H1 (cell line): ENCODE results near the gene PRKN. TPM values are rescaled to one million over a fixed set of nuclear protein-coding genes. Genes with fewer than 3 reads are reported as not detected.

Experiments used
- CTCF ChIA-PET: fragments of 300-600 bp; sonication (Branson Sonifier 250); formaldehyde crosslinking; loops from one replicate; lab custom pipeline; 2021; ENCODE audit not compliant: partially characterized antibody; lab: Charles Lee
- POLR2A ChIA-PET: fragments of 300-600 bp; sonication (Branson Sonifier 250); formaldehyde crosslinking; loops from one replicate; lab custom pipeline; 2021; ENCODE audit warnings: inconsistent platforms; ENCODE audit not compliant: partially characterized antibody; lab: Charles Lee
- DNase-seq, 2 experiments: peaks; one replicate each; pipeline versions ENCODE4 v3.0.0 to v3.0.0-alpha.2; 2010 to 2022; ENCODE audit warnings: low spot score in 2 of 2, low read depth in 1 of 2, mixed read lengths in 1 of 2
- FAIRE-seq: peaks from 2 replicates; lab custom pipeline; 2011; peaks lifted over from hg19 to GRCh38; lab: Jason Lieb, UNC
- H2AFZ ChIP-seq: 2 replicates; pipeline ENCODE4 v1.8.1; 2012; ENCODE audit warnings: low read length, inconsistent platforms
- H2AK5ac ChIP-seq: 2 replicates; pipeline ENCODE4 v1.6.1; 2013; ENCODE audit warnings: low read depth, low read length
- H2BK120ac ChIP-seq: replicated peaks from 2 replicates; pipeline ENCODE3; 2013; ENCODE audit warnings: low read depth, low read length, inconsistent platforms
- H2BK12ac ChIP-seq: 2 replicates; pipeline ENCODE4 v1.6.1; 2013; ENCODE audit warnings: low read depth, low read length
- H2BK15ac ChIP-seq: 2 replicates; pipeline ENCODE4 v1.6.1; 2013; ENCODE audit warnings: low read length
- H2BK20ac ChIP-seq: 2 replicates; pipeline ENCODE4 v1.6.1; 2013; ENCODE audit warnings: low read length
- H2BK5ac ChIP-seq: 2 replicates; pipeline ENCODE4 v1.6.1; 2013; ENCODE audit warnings: low read depth, low read length
- H3K14ac ChIP-seq: 2 replicates; pipeline ENCODE4 v1.6.1; 2013; ENCODE audit warnings: inconsistent platforms; ENCODE audit not compliant: insufficient read length
- H3K18ac ChIP-seq: 2 replicates; pipeline ENCODE4 v1.6.1; 2013; ENCODE audit warnings: low read length; ENCODE audit errors: extremely low read depth
- H3K23ac ChIP-seq: 2 replicates; pipeline ENCODE4 v1.6.1; 2013; ENCODE audit warnings: inconsistent platforms; ENCODE audit not compliant: insufficient read length
- H3K23me2 ChIP-seq: 2 replicates; pipeline ENCODE4 v1.6.1; 2013; ENCODE audit warnings: low read depth, low read length
- H3K27ac ChIP-seq: 2 replicates; pipeline ENCODE4 v1.6.1; 2011; ENCODE audit warnings: low read depth, low read length, inconsistent platforms
- H3K27me3 ChIP-seq, 4 experiments: replicated peaks in 1 of 4; 1 replicate in 1 of 4; 2 replicates in 3 of 4; pipeline versions ENCODE4 v1.6.1 to v1.8.1; 2011 to 2013; ENCODE audit warnings: low read length in 3 of 4, mild to moderate bottlenecking in 3 of 4, inconsistent platforms in 2 of 4, mixed read lengths in 2 of 4, moderate library complexity in 1 of 4; ENCODE audit not compliant: control insufficient read depth in 3 of 4, insufficient read depth in 3 of 4; ENCODE audit errors: extremely low read depth in 1 of 4
- H3K36me3 ChIP-seq, 4 experiments: 2 replicates each; pipeline versions ENCODE4 v1.6.1 to v1.8.1; 2011 to 2013; ENCODE audit warnings: mild to moderate bottlenecking in 4 of 4, low read length in 3 of 4, moderate library complexity in 2 of 4, control low read depth in 1 of 4, inconsistent platforms in 1 of 4; ENCODE audit not compliant: insufficient read depth in 4 of 4, control insufficient read depth in 2 of 4
- H3K4ac ChIP-seq: replicated peaks from 2 replicates; pipeline ENCODE3; 2013; ENCODE audit warnings: low read length, low read depth, mixed read lengths, inconsistent platforms; ENCODE audit not compliant: insufficient read length
- H3K4me1 ChIP-seq, 4 experiments: replicated peaks in 1 of 4; 1 replicate in 1 of 4; 2 replicates in 3 of 4; pipeline versions ENCODE4 v1.6.1 to v1.8.1; 2011 to 2013; ENCODE audit warnings: low read length in 3 of 4, inconsistent platforms in 2 of 4, mixed read lengths in 1 of 4; ENCODE audit not compliant: insufficient read depth in 4 of 4, control insufficient read depth in 3 of 4
- H3K4me2 ChIP-seq, 2 experiments: 2 replicates each; pipeline versions ENCODE4 v1.6.1 to v1.8.1; 2011 to 2013; ENCODE audit warnings: low read depth in 2 of 2, low read length in 2 of 2, control low read depth in 1 of 2, inconsistent platforms in 1 of 2, mild to moderate bottlenecking in 1 of 2; ENCODE audit not compliant: insufficient read depth in 1 of 2
- H3K4me3 ChIP-seq, 4 experiments: fragments of 200-600, 300-600 bp in 1 of 4; sonication (generic), shearing (Covaris generic), sonication (Bioruptor Twin) in 1 of 4; 2 replicates each; pipeline versions ENCODE4 v1.5.1 to v1.8.1; 2011 to 2016; ENCODE audit warnings: low read length in 4 of 4, low read depth in 3 of 4, control low read depth in 2 of 4, inconsistent platforms in 2 of 4, mild to moderate bottlenecking in 2 of 4, mixed read lengths in 1 of 4, moderate library complexity in 1 of 4; ENCODE audit not compliant: insufficient read depth in 2 of 4; ENCODE audit errors: extremely low read depth in 1 of 4
- H3K56ac ChIP-seq: replicated peaks from 2 replicates; pipeline ENCODE3; 2013; ENCODE audit warnings: low read depth, mild to moderate bottlenecking, mixed read lengths, low read length, inconsistent platforms; ENCODE audit not compliant: insufficient read length
- H3K79me1 ChIP-seq: 2 replicates; pipeline ENCODE4 v1.6.1; 2013; ENCODE audit warnings: low read depth, low read length, control low read depth
- H3K79me2 ChIP-seq, 2 experiments: 2 replicates each; pipeline versions ENCODE4 v1.6.1 to v1.8.1; 2012 to 2013; ENCODE audit warnings: low read length in 2 of 2, mild to moderate bottlenecking in 2 of 2, inconsistent platforms in 1 of 2; ENCODE audit not compliant: insufficient read depth in 2 of 2, control insufficient read depth in 1 of 2
- H3K9ac ChIP-seq, 4 experiments: replicated peaks in 1 of 4; 1 replicate in 1 of 4; 2 replicates in 3 of 4; pipeline versions ENCODE4 v1.6.1 to v1.8.1; 2011 to 2013; ENCODE audit warnings: low read depth in 3 of 4, low read length in 3 of 4, control low read depth in 2 of 4, mild to moderate bottlenecking in 2 of 4, moderate library complexity in 2 of 4, inconsistent platforms in 1 of 4; ENCODE audit errors: extremely low read depth in 1 of 4
- H3K9me3 ChIP-seq, 2 experiments: 2 replicates each; pipeline versions ENCODE4 v1.6.1 to v1.8.1; 2012 to 2013; ENCODE audit warnings: mild to moderate bottlenecking in 2 of 2, moderate library complexity in 2 of 2, control low read depth in 1 of 2, inconsistent platforms in 1 of 2, low read depth in 1 of 2, low read length in 1 of 2, mixed read lengths in 1 of 2; ENCODE audit not compliant: insufficient read depth in 2 of 2
- H4K20me1 ChIP-seq, 2 experiments: replicated peaks in 1 of 2; 2 replicates each; pipeline versions ENCODE3 to v1.8.1; 2011 to 2013; ENCODE audit warnings: inconsistent platforms in 2 of 2, low read length in 2 of 2, mild to moderate bottlenecking in 1 of 2; ENCODE audit not compliant: insufficient read depth in 2 of 2, control insufficient read depth in 1 of 2
- H4K5ac ChIP-seq: 2 replicates; pipeline ENCODE4 v1.6.1; 2013; ENCODE audit warnings: low read length, low read depth, mixed read lengths, inconsistent platforms; ENCODE audit not compliant: insufficient read length
- H4K8ac ChIP-seq: 2 replicates; pipeline ENCODE4 v1.8.0; 2013; ENCODE audit warnings: mild to moderate bottlenecking, moderate library complexity, low read length, inconsistent platforms; ENCODE audit not compliant: insufficient read depth; ENCODE audit errors: extremely low read depth
- H4K91ac ChIP-seq: replicated peaks from 2 replicates; pipeline ENCODE3; 2013; ENCODE audit warnings: low read length, mixed read lengths, inconsistent platforms; ENCODE audit not compliant: insufficient read length
- BCL11A ChIP-seq, 2 experiments: IDR thresholded peaks; one replicate each; pipeline ENCODE4 v1.6.1; 2011; ENCODE audit warnings: low read depth in 2 of 2, low read length in 2 of 2, mild to moderate bottlenecking in 2 of 2
- CHD1 ChIP-seq: IDR thresholded peaks from 2 replicates; pipeline ENCODE4 v1.6.1; 2012; ENCODE audit warnings: low read depth, low read length, improper control_type of control experiment
- CREB1 ChIP-seq: IDR thresholded peaks from 2 replicates; pipeline ENCODE4 v1.6.1; 2012; ENCODE audit warnings: inconsistent platforms
- FOSL1 ChIP-seq: IDR thresholded peaks from 2 replicates; pipeline ENCODE4 v1.6.1; 2011; ENCODE audit warnings: mild to moderate bottlenecking, low read depth, low read length, moderate library complexity; ENCODE audit not compliant: insufficient read depth
- HDAC2 ChIP-seq, 2 experiments: fragments of 300-600 bp in 1 of 2; sonication (generic) in 1 of 2; IDR thresholded peaks; 2 replicates each; pipeline ENCODE4 v1.6.1; 2011 to 2012; ENCODE audit warnings: low read depth in 2 of 2, low read length in 2 of 2, mild to moderate bottlenecking in 2 of 2, moderate library complexity in 2 of 2, borderline replicate concordance in 1 of 2, inconsistent platforms in 1 of 2
- MAFK ChIP-seq: IDR thresholded peaks from 2 replicates; pipeline ENCODE4 v1.6.1; 2012; ENCODE audit warnings: low read depth, mild to moderate bottlenecking, improper control_type of control experiment, low read length
- POU5F1 ChIP-seq: IDR thresholded peaks from 2 replicates; pipeline ENCODE4 v1.6.1; 2011; ENCODE audit warnings: low read depth, mild to moderate bottlenecking, low read length, moderate library complexity
- RNF2 ChIP-seq: fragments of 200-900, 300-1000 bp; sonication (generic); IDR thresholded peaks from 2 replicates; pipeline ENCODE4 v1.7.1; 2016; ENCODE audit warnings: borderline replicate concordance, low read depth, mild to moderate bottlenecking, antibody characterized with exemption, low read length; ENCODE audit not compliant: poor library complexity, severe bottlenecking; ENCODE audit errors: missing control alignments
- USF2 ChIP-seq: IDR thresholded peaks from 2 replicates; pipeline ENCODE4 v1.6.1; 2011; ENCODE audit warnings: low read length, improper control_type of control experiment
- WGBS, 2 experiments: shearing (Covaris generic) in 1 of 2; methylation state at CpG; one replicate each; pipeline versions ENCODE4 v1.1.6 to v1.1.7; 2013 to 2015; ENCODE audit warnings: low lambda C conversion rate in 2 of 2, mixed read lengths in 2 of 2, inconsistent platforms in 1 of 2, low coverage in 1 of 2, missing lambda C conversion rate in 1 of 2; ENCODE audit not compliant: insufficient replicate concordance in 2 of 2, insufficient coverage in 1 of 2, insufficient read length in 1 of 2; ENCODE audit errors: extremely low coverage in 1 of 2, missing lambda C conversion rate in 1 of 2; 5-methylcytosine and 5-hydroxymethylcytosine counted together
- polyA plus RNA-seq, 7 experiments: library from polyadenylated mRNA; depleted of rRNA in 3 of 7; stranded (reverse) in 5 of 7; unstranded in 2 of 7; fragments of >200 nt in 5 of 7; fragments of 200-250 nt in 2 of 7; gene quantifications; 1 replicate in 5 of 7; 2 replicates in 1 of 7; 4 replicates in 1 of 7; pipeline versions ENCODE4 v1.2.1 to v1.2.3, GENCODE V29; 2011 to 2013; ENCODE audit warnings: missing spikeins in 2 of 7, mixed read lengths in 2 of 7
- total RNA-seq: library from RNA; stranded (reverse); fragmentation: NEBNext Ultra II Directional; extraction: Animal tissue kit (Norgen Biotek cat#: 25700); gene quantifications from 2 replicates; pipeline ENCODE4 v1.2.1, GENCODE V29; 2021

Gene PRKN
- total and polyA plus RNA-seq, 2 of the 8 experiments (the other 6 are each of a cell fraction or from before 2014, with no cell fraction given) = 0.13 to 0.29 TPM

GRCh38 chr6:161674930-161675682 lies 1052.5 kb downstream of the PRKN start:
- DNase-seq = no peak
- Histone ChIP-seq H3K14ac (no peak overlapping the region), H2BK120ac (no peak overlapping the region), H2BK15ac (no peak overlapping the region), H4K5ac (no peak overlapping the region), H2AK5ac (no peak overlapping the region), H3K4me1 (no peaks in the 10 kb centered on the region), H3K23me2 (no peaks in the 10 kb centered on the region), H3K9me3 (no peaks in the 10 kb centered on the region), H3K27ac (no peak overlapping the region), H2BK5ac (no peak overlapping the region), H4K8ac (no peak overlapping the region), H3K4me3 (no peak overlapping the region), H3K27me3 (no peaks in the 10 kb centered on the region), H4K91ac (no peak overlapping the region), H2BK12ac (no peak overlapping the region), H3K79me2 (no peaks in the 10 kb centered on the region), H3K18ac (no peak overlapping the region), H3K4me2 (no peak overlapping the region), H2BK20ac (no peak overlapping the region), H3K4ac (no peak overlapping the region), H2AFZ (no peak overlapping the region), H3K56ac (no peak overlapping the region), H3K36me3 (no peaks in the 10 kb centered on the region), H3K23ac (no peak overlapping the region), H3K9ac (no peak overlapping the region), H3K79me1 (no peaks in the 10 kb centered on the region), H4K20me1 (no peaks in the 10 kb centered on the region)
- ChIA-PET POLR2A (no interaction called here), CTCF (interaction anchor here (0.9 to 2.7 kb wide), 3 partner anchors 20 to 119 kb away, joined by 3 to 7 read pairs (median 3); no protein-coding TSS in a partner anchor)
- TF ChIP-seq MAFK = no peak
- no peak for TF ChIP-seq BCL11A (IDR thresholded peaks at IDR 0.05; ENCODE audit: low read depth in 2 of 2, low read length in 2 of 2)
- no peak for TF ChIP-seq FOSL1
- no peak for TF ChIP-seq POU5F1
- no peak for TF ChIP-seq USF2
- no peak for TF ChIP-seq CHD1
- no peak for TF ChIP-seq HDAC2 (IDR thresholded peaks at IDR 0.05; ENCODE audit: borderline replicate concordance in 1 of 2, low read depth in 2 of 2, low read length in 2 of 2)
- no peak for TF ChIP-seq RNF2
- TF ChIP-seq CREB1 = no peak
- WGBS, 2 experiments = 88% methylated on average over 10 of the region's 10 CpGs; no CpG with 5 or more reads in 1 of the 2 experiments
- FAIRE-seq = no peak
